Left ventricle myocardium inferior (tissue), 1 donor: Measurements from ENCODE around the gene RYR1. TPM values are rescaled to one million over a fixed set of nuclear protein-coding genes. Genes with fewer than 3 reads are reported as not detected.

ENCODE experiments used
- DNase-seq: peaks from one replicate; pipeline ENCODE4 v3.0.0-alpha.2; 2020
- H3K27ac ChIP-seq: fragments of 200-600 bp; replicated peaks from 2 replicates; pipeline ENCODE4 v1.8.0; 2021
- H3K27me3 ChIP-seq: fragments of 200-600 bp; 2 replicates; pipeline ENCODE4 v1.8.0; 2021; ENCODE audit warnings: low read depth
- H3K36me3 ChIP-seq: fragments of 200-600 bp; 2 replicates; pipeline ENCODE4 v1.8.0; 2021
- H3K4me1 ChIP-seq: fragments of 200-600 bp; 2 replicates; pipeline ENCODE4 v1.8.0; 2021
- H3K4me3 ChIP-seq: fragments of 200-600 bp; 2 replicates; pipeline ENCODE4 v1.8.0; 2021; ENCODE audit warnings: mild to moderate bottlenecking, moderate library complexity
- H3K9me3 ChIP-seq: fragments of 200-600 bp; replicated peaks from 2 replicates; pipeline ENCODE4 v1.8.0; 2021
- CTCF ChIP-seq: fragments of 200-600 bp; IDR thresholded peaks from 2 replicates; pipeline ENCODE4 v1.8.0; 2021; ENCODE audit warnings: antibody characterized with exemption, mild to moderate bottlenecking, borderline replicate concordance
- intact Hi-C: fragments of 100-400 bp; cut with micrococcal nuclease; formaldehyde crosslinking; loops from one replicate; pipeline ENCODE4 v1.11.0; 2022
- total RNA-seq: library from RNA; stranded (reverse); fragmentation: NEBNext Ultra II Directional; extraction: Animal tissue kit (Norgen Biotek cat#: 25700); gene quantifications from one replicate; pipeline ENCODE4 v1.2.1, GENCODE V29; 2021
- donor health status: DM: no; HTN: yes; CAD: no; lungs with severe emphysema.

Gene RYR1
- total RNA-seq, 1 donor from 2014 or later, result 0.74 TPM

- no peak for DNase-seq
- Histone ChIP-seq H3K4me1 (no peaks in the 10 kb centered on the region), H3K27me3 (peaks cover 43% of the 10 kb centered on the region), H3K9me3 (no peaks in the 10 kb centered on the region), H3K36me3 (no peaks in the 10 kb centered on the region), H3K27ac (no peak overlapping the region), H3K4me3 (no peak overlapping the region)
- TF ChIP-seq CTCF, result no peak
- intact Hi-C loops, result no loop called here
These were observed 92.9 kb downstream of the RYR1 start for GRCh38 chr19:38526430-38526829.

GRCh38 chr19:38527466-38528136 lies 94.1 kb downstream of the RYR1 start:
- no peaks in the 10 kb centered on the region for H3K9me3 ChIP-seq
- H3K4me3 ChIP-seq, result no peak overlapping the region
- TF ChIP-seq CTCF, result no peak
- no peak for DNase-seq
- H3K36me3 ChIP-seq, result no peaks in the 10 kb centered on the region
- H3K27ac ChIP-seq, result no peak overlapping the region
- H3K27me3 ChIP-seq, result peaks cover 52% of the 10 kb centered on the region
- H3K4me1 ChIP-seq, result no peaks in the 10 kb centered on the region
- intact Hi-C loops, result no loop called here

DNA sequence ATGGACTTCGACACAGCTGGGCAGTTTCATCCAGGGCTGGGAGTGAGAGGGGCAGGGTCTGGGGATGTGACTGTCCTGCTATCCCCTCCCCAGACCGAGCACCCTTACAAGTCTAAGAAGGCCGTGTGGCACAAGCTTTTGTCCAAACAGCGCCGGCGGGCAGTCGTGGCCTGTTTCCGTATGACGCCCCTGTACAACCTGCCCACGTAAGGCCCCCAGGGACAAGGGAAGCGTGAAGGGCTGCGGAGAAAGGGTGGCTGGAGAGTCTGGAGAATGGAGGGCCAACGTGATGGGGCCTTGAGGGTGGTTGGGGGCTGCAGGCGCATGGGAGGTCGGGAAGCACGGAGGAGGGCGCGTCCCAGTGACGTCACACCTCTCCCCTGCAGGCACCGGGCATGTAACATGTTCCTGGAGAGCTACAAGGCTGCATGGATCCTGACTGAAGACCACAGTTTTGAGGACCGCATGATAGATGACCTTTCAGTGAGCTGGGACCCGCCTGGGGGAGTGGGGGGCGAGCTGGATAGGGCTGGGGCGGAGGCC lies 94.8 kb downstream of the RYR1 start:
- intact Hi-C loops, result no loop called here
- no peak for TF ChIP-seq CTCF
- Histone ChIP-seq H3K9me3 (no peaks in the 10 kb centered on the region), H3K27ac (no peak overlapping the region), H3K4me1 (no peaks in the 10 kb centered on the region), H3K27me3 (peaks cover 55% of the 10 kb centered on the region), H3K36me3 (no peaks in the 10 kb centered on the region), H3K4me3 (no peak overlapping the region)
- no peak for DNase-seq

GRCh38 chr19:38528931-38529330 lies 95.4 kb downstream of the RYR1 start:
- H3K4me3 ChIP-seq, result no peak overlapping the region
- TF ChIP-seq CTCF, result no peak
- DNase-seq, result no peak
- no peak overlapping the region for H3K27ac ChIP-seq
- no peaks in the 10 kb centered on the region for H3K4me1 ChIP-seq
- no peaks in the 10 kb centered on the region for H3K9me3 ChIP-seq
- H3K27me3 ChIP-seq, result peaks cover 55% of the 10 kb centered on the region
- no peaks in the 10 kb centered on the region for H3K36me3 ChIP-seq
- intact Hi-C loops, result no loop called here

- no peak for TF ChIP-seq CTCF
- Histone ChIP-seq H3K9me3 (peaks cover 18% of the 10 kb centered on the region), H3K36me3 (no peaks in the 10 kb centered on the region), H3K4me3 (no peak overlapping the region), H3K4me1 (no peaks in the 10 kb centered on the region), H3K27ac (no peak overlapping the region), H3K27me3 (peaks cover 53% of the 10 kb centered on the region)
- DNase-seq, result no peak
- intact Hi-C loops, result no loop called here
These were observed 98.0 kb downstream of the RYR1 start for GRCh38 chr19:38531515-38531914.
